HG02798 (cell line): ENCODE data around the gene MCEMP1.

Experiments
- ATAC-seq: cut with Tn5 transposase; IDR thresholded peaks from one replicate; pipeline ENCODE4 v1.9.1; 2021; ENCODE audit warnings: mild to moderate bottlenecking; ENCODE audit not compliant: unreplicated experiment, poor library complexity

MCEMP1 gene, protein sequence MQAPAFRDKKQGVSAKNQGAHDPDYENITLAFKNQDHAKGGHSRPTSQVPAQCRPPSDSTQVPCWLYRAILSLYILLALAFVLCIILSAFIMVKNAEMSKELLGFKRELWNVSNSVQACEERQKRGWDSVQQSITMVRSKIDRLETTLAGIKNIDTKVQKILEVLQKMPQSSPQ

DNA sequence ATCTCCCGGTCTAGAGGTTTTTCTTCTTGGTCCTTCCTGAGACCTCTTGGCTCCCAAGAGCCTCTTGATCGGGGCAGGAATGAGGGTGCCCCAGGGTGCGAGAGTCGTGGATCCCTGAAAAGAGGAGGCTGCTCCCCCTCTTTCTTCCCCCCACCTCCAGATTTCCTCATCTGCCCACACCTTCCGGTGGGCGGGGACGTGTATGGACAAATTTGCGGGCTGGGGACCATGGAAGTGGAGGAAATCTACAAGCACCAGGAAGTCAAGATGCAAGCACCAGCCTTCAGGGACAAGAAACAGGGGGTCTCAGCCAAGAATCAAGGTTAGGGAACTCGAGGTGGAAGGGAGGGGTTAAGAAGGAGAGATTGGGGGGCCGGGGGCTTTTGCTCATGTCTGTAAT lies at the start of gene MCEMP1:
MCEMP1 (plus strand) TSS at position 237 of the 400 bp plus-strand sequence; CDS start at position 268, 31 bp downstream.
- ATAC-seq: no peak

DNA sequence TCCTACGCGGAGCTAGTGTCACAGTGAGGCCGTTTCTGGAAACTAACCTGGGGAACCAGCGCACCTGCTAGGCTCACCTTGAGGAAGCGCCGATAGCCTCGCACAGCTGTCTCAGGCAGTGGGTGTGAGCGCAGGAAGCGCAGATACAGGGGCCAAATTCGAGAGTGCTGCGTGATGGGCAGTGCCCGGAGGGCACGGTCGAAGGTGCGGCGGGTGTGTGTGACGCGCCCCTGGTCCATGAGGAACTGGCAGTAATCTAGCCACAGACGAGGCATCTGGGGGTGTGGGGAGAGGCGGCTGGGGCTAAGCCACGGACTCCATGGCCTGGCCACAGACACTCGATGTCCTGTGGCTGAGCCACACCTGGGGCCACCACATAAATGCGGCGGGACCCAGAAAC lies 49.7 kb upstream of the MCEMP1 start:
- ATAC-seq: no peak

DNA sequence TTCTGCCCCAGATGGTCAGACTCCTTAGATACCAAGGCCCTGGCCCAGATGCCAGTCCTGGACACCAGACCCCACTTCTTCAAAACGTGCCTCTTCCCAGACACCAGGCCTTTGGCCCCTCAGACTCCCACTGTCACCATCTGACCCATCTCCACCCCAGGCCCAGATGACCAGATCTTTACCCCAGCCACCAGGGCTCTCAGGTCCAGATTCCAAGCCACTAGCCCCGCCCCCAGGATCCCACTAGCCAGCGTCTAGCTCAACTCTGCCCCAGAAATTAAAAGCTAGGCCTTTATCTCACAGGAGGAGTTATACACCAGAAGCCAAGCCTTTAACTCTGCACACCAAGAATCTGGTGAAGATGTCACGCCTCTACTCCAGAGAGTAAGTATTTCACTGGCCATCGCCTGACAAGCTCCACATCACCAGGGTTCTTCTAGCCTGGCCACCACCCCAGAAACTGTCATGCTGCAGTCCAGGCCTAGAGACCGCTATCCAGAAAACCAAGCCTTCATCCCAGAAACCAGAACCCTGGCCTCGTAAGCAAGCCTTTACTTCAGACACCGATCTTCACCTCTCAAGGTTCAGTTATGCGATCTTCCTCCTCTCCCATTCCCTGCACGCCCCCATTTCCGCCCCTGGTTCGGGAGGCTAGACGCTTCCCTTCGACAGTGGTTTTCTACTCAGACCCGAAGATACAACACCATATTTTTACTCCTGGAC lies 48.1 kb upstream of the MCEMP1 start:
- ATAC-seq: no peak

DNA sequence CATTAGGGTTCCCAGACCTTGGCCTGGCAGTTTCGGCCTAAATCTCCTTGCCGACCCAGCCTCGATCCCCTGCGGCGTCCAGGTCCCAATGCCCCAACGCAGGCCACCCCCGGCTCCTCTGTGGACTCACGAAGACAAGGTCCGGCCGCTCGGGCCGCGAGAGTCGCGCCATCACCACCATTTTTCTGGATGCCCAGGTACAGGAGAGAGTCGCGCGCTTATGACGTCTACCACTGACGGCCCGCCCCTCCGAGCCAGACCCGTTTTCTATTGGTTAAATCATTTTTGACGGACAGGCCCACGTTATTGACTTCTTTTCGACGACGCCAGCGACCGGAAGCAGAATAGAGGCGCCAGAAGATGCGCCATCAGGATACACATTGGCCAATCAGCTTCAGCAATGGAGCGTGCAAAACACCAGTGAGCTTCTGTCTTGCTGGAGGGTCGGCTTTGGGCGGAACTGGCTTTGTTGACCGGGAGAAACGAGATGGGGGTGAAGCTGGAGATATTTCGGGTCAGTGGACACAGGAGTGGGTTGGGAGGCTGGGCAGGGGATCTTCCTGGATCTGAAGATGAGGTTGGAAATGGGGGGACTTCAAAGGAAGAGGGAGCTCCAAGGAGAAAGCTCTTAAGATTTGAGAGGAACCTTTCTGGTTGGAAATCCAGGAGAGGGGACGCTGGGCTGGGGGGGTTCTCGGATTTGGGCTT lies 47.4 kb upstream of the MCEMP1 start, which contains the start of the genes PET100 and XAB2:
PET100 (plus strand) TSS at position 447 of the 708 bp plus-strand sequence; CDS start at position 488, 41 bp downstream.
XAB2 (minus strand) TSS at position 199 of the 708 bp plus-strand sequence; CDS start at position 181, 18 bp downstream.
- peak; percentile 92 for ATAC-seq

DNA sequence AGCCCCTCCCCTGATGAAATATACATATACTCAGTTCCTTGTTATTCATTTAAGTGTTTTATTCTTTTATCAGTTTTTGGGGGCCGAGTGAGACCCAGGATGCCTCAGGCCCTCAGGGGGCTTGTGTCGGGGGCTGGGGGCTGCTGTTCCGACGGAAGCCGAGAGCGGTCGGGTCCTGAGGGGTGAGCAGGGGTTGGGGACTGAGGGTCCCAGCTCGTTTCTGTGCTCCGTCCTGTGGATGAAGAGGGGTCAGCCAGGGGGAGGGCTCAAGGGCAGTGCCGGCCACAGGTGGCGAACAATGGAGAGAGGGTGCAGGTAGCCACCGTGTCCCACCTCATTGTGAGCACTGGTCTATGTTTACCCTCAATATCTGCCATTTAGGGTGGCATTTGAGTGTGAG lies 45.3 kb upstream of the MCEMP1 start:
- ATAC-seq: no peak

DNA sequence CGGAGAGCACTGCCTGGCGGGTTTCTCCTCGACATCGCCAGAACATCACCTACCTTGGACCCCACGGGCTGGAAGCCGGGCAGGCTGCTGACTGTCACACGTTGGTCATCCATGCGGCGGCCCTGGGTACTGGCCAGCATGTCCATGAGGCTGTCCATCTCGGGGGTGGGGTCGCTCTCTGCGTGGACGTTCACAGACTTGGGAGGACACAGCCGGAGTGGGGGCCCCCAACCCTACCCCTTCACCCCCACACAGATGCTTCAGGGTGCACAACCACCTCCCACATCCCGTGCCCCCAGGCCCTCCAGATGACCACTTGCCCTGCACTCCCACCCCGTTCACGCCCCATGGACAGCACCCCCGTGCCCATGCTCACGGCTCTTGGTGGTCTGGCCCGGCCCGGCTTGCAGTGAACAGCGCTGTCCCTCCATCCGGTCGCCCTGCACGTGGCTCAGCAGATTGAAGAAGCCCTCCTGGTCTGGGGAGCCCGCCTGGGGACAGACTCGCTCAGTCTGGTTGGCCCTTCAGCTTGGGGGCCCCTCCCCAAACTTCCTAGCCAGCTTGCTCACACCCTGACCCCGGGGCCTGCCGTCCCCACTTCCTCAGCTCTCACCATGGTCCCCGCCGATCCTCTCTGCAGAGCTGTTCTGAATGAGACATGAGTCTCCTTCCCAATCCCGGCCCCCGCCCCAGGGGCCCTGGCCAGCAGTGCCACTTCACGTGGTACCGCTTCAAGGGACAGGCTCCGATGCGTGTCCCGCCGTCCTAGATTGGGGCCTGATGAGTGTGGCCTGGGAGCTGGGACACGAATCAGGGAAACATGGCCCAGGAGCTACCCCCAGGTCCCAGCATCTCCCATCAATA lies 44.3 kb upstream of the MCEMP1 start:
- ATAC-seq: no peak

DNA sequence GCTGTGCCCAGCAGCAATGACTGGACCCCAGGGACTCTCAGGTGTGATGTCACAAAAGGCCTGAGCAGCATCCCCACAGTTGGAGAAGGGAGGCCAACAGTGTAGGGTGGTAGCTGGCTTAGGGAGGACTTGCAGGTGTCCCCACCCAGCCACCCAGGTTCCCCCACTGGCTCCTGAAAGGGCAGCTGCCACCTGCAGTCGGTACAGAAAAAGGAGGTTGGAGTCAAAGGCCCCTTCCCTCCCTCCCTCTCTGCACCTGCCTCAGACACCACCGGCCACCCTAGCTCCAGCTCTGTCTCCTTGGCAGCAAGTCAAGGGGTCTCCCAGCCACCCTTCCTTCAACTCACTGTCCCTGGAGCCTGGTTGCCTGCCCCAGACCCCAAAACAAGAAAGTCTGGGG lies 43.2 kb upstream of the MCEMP1 start, which contains the start of gene PCP2:
PCP2 (minus strand) TSS at position 22 of the 400 bp plus-strand sequence. CDS start 262 bp downstream, outside the sequence.
- no peak for ATAC-seq

DNA sequence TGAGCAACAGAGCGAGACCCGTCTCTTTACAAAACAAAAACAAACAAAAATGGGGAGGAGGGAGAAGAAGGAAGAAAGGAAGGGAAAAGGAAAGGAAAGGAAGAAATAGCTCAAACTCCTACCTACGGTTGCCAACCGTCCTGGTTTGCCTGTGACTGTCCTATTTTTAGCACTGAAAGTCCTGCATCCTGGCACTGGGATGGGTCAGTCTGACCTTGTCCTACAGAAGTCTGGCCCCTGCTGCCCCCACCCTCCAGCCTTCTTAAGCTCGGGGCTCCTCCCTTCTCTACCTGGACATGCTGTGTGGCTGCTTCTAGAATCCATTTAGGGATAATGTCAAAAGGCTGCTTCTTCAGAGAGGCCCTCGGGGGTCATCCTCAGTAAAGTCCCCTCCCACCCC lies 41.2 kb upstream of the MCEMP1 start:
- ATAC-seq: no peak

DNA sequence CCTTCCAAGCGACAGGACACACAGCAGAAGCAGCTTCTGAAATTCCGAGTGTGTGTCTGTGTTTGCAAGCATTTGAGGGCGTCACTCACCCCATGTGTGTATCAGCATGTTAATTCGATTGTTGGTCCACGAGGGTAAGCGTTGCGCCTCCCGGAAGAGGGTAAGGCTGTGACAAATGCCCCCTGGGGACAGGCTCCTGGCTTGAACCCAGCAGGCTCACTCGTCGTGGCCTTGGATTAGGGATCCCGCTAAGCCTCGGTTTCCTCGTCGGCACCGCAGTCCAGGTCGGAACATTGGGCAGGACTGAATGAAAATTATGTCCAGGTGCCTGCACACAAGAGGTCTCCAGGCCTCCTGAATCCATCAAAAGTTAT lies 40.6 kb upstream of the MCEMP1 start:
- no peak for ATAC-seq

DNA sequence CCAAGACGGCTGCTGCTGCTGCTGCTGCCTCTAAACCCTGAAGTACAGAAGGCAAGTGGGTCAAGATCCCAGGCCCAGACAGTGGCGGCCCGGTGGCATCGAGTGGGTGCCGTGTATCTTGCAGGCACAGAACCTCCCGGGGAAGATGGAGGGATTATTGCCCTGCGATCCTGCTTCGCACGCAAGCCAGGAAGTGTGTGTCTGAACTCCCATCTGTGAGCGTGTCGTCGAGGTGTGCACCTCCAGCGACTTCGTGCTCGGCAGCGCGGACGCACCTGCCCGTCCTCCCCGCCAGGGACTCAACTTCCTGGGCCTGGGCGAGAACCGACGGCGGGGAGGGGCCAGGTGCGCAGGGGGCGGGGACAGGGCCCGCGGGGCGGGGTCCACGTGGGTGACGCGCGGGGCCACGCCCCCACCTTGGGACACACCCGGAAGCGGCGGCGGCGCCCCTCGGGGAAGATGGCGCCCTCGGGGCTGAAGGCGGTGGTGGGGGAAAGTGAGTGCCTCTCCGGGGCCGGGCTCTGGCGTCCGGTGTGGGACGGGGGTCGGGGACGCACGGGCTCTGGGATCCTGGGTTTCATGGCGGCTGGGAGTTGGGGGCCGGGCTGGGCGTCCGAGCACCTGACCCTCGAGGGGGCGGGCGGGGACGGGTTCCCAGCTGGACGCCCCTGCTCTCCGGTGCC lies 40.1 kb upstream of the MCEMP1 start, which contains the start of gene STXBP2:
STXBP2 (plus strand) TSS at position 420 of the 683 bp plus-strand sequence; CDS start at position 460, 40 bp downstream.
- ATAC-seq: peak; percentile 79

DNA sequence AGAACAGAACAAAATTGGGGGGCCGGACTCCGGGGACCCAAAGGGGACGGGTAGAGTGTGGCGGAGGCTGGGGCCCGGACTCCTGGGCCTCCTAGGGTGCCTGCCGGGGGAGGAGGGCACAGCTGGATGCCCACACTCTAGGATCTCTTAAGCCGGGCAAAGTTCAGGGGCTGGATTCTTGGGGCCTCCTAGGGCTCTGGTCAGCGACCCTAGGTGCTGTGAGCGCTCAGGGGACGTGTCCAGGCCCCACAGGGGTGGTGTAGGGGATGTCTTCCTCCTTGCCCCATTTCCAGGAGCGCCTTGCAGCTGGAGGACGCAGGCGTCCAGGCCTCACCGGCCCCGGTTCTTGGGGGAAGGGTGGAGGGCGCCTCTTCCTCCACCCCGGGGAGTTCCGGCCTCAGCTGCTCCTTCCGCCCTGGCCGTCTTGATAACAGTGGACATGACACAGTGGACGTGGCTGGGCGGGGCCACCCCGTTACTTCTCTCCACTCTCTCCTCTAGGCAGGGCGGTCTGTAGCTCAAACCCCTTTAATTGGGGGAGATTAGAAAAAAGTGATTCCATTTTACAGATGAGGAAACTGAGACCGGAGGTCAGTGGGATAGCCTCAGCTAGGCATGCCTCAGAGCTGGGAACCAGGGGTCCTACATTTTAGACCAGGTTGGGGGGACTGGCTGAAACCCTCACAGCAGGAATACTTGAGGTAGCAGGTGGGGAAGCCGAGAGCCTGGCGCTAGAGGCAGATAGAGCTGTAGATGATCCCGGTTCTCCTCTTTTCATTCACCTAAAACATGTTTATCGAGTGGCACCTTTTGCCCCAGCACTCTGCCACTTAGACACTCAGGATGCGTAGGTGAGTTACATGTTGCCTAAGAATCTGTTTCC lies 39.3 kb upstream of the MCEMP1 start:
- ATAC-seq: peak; percentile 12

DNA sequence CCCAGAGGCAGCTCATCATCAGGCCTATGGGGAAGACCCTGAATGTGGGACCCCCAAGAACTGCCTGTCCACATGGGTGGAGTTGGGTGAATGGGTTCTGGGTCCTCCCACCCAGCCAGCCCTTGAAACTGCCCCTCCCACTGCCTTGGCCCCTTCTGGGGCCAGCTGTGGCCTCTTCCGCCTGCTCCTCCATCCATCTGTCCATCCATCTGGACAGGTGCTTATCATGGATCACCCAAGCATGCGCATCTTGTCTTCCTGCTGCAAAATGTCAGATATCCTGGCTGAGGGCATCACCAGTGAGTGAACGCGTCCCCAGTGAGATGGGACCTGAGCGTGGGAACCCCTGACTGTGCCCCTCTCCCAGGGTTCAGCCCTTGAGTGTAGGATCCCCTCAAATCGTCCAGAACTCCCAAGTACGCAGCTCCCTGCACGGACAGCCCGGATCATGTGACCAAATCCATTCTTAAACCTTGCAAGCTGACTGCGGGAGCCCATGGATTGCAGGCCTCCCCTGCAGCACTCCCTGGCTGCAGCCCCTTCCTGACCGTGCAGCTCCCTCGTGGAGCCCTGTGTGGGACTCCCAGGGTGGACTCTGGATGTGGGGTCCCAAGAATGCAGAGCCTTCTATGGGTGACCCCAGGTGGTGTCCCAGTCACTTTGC lies 38.0 kb upstream of the MCEMP1 start:
- no peak for ATAC-seq

DNA sequence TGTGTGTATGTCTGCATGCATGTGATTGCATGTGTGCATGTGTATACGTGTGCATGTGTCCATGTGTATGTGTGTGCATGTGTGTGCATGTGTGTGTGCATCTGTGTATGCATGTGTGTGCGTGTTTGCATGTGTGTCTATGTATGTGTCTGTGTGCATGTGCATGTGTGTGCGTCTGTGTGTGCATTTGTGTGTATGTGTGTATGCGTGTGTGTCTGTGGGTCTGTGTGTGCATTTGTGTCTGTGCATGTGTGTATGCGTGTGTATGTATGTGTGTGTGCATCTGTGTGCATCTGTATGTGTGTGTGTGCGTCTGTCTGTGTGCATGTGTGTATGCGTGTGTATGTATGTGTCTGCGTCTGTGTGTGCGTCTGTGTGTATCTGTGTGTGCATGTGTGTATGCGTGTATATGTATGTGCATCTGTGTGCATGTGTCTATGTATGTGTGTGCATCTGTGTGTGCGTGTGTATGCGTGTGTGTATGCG lies 37.0 kb upstream of the MCEMP1 start:
- no peak for ATAC-seq

DNA sequence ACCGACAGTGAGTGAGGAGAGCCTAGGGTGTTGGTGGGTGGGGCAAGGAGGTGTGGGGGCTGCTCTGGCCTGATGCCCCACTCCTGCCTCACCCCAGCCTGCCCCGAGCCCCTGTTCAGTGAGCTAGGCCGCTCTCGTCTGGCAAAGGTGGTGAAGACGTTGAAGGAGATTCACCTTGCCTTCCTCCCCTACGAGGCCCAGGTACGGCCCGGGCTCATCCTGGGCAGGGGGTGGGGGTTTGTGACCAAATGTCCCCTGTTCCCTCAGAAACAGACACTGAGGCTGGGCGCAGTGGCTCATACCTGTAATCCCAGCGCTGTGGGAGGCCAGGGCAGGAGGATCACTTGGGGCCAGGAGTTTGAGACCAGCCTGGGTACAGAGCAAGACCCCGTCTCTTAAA lies 36.1 kb upstream of the MCEMP1 start:
- no peak for ATAC-seq

DNA sequence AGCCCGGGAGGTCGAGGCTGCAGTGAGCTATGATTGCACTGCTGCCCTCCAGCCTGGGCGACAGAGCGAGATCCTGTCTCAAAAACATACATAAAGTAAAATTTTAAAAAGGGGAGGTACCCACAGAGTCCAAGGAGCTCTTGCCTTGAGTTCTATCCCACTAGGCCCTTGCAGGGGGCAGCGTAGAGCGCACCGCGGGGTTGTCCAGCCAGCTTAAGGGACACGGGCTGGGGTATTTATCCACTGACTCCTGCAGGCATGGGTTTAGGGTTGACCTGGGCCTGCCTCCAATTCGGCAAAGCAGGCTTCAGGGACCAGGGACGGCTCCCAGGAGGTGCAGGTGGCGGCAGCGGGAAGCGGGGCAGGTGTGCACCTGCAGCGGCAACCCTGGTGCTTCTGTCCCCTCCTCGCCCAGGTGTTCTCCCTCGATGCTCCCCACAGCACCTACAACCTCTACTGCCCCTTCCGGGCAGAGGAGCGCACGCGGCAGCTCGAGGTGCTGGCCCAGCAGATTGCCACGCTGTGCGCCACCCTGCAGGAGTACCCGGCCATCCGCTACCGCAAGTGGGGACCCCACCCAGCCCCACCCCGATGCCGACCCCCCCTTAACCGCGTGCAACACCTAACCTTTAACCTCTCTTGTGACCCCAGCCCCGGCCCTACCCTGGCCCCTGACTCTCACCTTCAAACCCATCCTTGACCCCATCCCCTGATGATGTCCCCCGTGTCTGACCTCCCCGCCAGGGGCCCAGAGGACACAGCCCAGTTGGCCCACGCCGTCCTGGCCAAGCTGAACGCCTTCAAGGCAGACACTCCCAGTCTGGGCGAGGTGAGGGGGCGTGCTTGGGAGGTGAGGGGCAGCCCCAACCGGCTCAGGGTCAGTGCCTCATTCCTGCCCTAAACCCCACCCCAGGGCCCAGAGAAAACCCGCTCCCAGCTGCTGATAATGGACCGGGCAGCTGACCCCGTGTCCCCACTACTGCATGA lies 35.3 kb upstream of the MCEMP1 start:
- ATAC-seq: no peak

DNA sequence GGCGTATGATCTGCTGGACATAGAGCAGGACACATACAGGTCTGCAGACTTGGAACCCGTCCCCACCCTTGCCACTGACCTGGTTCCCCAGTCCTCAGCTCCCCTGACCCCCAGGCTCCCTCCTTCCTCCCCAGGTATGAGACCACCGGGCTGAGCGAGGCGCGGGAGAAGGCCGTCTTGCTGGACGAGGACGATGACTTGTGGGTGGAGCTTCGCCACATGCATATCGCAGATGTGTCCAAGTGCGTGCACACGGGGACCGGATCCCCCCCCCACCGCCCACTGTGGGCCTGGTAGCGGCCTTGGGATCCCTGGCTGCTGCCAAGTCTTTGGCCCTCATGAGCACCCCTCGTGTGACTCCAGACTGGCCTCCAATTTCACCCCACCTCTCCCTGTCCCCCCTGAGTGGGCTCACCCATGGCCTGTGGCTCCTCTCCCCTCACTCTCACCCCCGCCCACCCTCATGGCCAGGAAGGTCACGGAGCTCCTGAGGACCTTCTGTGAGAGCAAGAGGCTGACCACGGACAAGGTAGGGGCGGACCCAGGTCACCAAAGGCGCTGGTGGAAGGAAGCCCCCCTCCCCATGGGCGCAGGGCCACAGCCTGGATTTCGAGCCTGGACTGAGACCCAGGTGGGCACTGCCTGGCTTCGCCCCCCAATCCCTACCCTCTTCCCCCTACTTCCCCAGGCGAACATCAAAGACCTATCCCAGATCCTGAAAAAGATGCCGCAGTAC lies 34.4 kb upstream of the MCEMP1 start:
- no peak for ATAC-seq
